Measurements from ENCODE around the gene ZFP69B.
A peak's percentile ranks its signal among the peaks of the same experiment; 100 is the strongest.

The ZFP69B gene

DNA sequence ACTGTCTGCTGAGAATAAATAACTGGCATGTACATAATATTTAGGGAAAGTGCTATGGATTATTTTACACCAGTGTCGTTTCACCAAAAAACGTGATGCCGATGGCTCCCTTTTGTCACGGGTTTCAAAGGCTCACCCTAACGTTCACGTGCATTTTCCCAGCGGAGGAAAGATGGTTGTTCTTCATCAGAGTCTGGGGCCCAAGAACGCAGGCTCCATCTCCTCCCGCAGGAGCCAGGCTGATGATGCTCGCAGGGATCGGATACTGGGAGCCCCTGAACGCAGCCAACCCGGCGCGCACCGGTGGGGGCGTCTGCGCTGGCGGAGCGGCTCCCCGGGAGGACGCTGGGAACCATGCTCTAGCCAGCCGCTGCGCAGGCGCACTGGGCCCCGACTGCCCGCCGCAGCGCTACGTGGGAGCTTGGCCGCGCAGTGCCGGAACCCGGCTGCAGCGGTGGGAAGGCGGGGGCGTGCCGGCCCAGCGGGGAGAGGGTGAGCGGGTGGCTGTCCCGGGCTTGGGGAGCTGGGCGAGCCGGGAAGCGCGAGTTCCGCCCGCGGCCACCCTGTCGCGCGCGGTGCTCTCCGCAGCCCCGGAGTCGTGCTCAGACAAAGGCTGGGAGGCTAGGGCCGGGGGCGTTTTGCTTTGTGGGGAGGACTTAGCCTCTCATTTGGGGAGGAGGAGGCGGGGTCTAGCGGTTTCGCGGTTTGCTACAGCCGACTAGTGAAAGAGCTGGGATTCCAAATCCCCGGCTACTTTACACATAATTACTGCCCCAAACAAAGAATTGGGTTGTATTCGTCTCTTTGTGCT, at the start of gene ZFP69B:
TSS of gene ZFP69B (plus strand) at position 793 of the 811 bp plus-strand sequence. CDS start 486 bp downstream, outside the sequence.
- peak; percentile 85 to 93 for DNase-seq

- DNase-seq: no peak
Observed at GRCh38 chr1:40401473-40402201, 48.6 kb upstream of the ZFP69B start.

- DNase-seq: no peak
Observed at GRCh38 chr1:40404670-40405462, 45.4 kb upstream of the ZFP69B start.

DNA sequence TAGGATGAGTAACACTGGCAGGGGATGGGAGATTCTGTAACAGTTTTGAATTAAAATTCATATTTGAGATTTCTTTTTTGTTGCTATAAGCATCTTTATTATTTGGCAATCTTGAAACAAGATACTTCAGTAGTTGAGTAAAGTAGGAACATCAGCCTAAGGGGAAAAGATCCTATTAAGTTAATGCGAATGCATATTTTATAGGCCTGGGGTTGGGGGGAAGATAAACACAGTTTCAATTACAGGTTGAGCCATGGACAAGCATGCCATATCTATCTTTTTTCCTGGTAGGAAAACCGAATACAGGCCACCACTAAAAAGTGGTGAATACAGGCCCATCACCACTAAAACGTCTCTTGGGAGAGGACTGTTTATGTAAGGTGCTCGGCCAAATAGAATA, 44.5 kb upstream of the ZFP69B start:
- no peak for DNase-seq

- no peak for DNase-seq
Observed at GRCh38 chr1:40407453-40407852, 42.8 kb upstream of the ZFP69B start.

DNA sequence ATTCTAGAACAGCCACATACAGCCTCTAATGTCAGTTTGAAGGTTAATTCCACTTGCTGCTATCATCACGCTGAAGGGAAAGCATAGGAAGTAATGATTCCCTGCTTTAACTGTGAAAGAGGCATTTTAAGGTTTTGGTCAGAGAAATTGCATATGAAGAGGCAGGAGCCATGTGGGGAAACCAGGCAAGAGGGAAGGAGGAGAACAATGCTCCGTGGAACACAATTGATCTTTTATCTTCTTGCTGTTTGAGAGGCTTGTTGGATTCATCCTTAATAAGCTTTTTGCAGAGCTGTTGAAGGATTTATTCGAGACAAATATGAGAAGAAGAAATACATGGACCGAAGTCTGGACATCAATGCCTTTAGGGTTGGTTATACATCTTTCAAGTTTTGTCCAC, 40.8 kb upstream of the ZFP69B start:
- no peak for DNase-seq

- DNase-seq: no peak
Observed at GRCh38 chr1:40411294-40411693, 39.0 kb upstream of the ZFP69B start.

- DNase-seq: no peak
Observed at GRCh38 chr1:40411843-40412242, 38.4 kb upstream of the ZFP69B start.

- DNase-seq: no peak
Observed at GRCh38 chr1:40413527-40414252, 36.6 kb upstream of the ZFP69B start.

DNA sequence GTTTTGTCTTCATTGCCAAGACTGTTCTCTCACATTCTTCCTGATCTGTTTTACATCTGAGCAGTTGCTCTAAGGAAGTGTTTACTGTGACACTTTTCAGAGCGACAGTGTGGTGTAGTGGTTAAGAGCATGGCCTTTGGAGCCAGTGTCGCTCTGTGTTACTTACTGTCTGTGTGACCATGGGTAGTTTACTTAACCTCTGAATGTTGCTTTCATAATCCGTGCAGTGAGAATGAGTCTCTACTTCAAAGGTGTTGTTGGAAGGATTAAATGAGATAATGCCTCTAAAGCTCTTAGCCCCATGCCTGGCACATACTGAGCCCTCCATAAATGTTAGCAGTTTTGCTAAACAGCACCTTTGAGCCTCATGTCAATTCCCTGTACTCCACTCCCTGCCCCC, 35.9 kb upstream of the ZFP69B start:
- DNase-seq: no peak

GRCh38 chr1:40416709-40417108, 33.6 kb upstream of the ZFP69B start:
- DNase-seq: no peak

DNA sequence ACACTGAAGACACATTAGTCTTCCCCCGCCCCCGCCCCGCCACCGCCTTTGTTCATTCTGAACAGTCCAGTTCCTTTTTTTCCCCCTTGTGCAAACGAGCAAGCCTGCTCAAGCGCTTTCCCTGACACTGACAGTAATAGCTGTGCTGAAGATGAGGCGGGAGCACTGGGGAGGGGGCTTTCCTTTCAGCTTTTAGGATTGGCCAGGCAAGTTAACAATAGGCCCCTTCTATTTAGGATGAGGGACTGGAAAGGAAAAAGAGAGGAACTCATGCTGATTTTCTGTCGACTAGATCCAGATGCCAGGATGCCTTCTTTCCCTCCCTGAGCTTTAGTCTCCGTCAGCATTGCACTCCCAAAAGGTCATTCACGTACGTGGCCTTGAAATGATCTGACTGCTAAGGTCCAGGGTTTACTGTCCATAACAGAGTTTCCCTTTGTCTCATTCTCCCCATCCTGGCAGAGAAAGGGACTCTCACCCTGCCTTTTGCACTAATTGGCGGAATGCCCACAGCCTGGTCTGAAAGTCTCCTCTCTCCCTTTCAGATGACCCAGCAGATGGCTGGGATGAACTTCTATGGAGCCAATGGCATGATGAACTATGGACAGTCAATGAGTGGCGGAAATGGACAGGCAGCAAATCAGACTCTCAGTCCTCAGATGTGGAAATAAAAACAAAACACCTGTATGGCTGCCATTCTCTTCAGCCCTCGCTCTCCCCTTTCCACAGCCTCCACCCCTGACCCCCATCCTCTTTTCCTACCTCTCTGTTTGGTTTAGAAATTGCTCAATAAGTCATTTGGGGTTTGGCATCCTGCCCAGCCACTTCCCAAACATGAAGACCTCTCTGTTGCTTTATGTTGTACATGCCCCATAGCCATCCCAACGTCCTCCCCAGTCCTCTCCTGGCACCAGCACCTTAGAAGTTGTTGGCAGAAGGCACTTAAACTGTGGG, 28.6 kb upstream of the ZFP69B start:
- DNase-seq: no peak

GRCh38 chr1:40422630-40423263, 27.5 kb upstream of the ZFP69B start:
- DNase-seq: no peak

DNA sequence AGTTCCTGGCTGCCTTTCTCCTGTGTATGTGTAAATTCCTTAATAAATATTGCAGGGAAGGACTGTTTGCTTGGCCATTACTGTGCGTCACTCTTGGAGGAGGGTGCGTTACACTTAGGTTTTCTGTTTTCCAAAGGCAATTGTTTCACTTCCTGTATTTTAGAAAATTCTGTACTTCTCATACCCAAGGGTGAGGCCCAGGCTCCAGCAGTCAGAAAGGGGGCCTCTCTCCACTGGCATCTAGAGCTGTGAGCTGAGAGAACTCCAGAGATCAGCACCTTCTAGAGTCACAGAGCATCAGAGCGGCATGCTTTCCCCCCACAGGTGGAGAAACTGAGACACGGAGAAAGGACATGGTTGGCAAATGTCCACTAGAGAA, 27.0 kb upstream of the ZFP69B start:
- DNase-seq: no peak

DNA sequence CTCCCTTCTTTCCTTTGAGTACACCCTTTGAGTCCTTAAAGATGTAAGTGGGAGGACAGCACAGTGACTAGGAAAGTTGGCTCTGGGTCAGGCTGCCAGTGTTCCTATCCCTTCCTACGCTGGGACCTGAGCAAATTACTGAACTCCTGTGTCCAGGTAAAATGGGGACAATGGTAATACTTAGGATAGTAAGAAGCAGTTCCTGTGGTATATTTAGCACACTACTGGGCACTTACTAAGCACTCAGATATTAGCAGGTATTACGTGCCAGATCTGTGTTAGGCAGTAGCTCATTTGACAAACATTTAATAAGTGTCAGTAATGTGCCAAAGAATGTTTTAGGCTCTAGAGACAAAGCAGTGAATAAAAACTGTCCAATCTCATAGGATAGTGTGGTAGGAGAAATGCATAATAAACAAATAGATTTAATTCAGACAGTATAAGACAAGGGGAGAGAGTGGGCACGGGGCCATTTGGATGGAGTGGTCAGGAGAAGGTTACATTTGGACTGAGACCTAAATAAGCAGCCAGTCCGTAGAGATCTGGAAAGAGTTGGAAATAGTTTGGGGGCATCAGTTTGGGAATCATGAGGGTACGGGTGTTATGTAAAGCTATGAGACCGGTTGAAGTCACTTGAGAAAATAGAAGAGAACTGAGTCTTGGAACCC, 26.2 kb upstream of the ZFP69B start:
- DNase-seq: no peak

DNA sequence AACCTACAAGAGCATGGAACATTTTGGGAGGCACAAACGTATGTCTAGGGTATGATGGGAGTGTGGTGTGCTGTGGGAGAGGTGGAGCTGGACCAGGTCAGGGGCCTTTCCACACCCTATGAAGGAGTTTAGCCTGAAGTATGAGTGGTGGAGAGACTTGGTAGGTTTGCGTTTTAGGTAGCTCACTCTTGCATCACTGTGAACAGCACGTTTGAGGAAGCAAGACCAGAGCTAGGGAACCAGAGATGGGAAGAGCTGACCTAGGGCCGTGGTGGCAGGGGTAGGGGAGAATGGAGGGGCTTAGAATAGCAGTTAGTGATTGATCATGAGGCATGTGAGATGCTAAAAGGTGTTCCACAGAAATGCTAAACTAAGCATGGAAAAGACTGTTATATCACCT, 25.1 kb upstream of the ZFP69B start:
- no peak for DNase-seq

DNA sequence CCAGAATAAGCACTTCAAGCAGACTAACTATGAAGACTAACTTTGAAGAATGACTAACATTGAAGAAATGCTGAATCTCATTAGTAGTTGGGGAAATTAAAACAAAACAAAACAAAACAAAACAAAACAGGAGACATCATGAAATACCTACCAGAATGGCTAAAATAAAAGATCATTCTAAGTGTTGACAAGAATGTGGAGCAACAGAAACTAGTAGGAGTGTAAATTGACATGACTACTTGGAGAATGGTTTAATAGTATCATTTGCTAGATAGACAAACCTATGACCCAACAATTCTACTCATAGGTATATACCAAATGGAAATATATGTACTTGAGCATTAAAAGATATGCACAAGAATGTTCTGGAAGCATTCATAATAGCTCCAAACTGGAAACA, 18.9 kb upstream of the ZFP69B start:
- DNase-seq: no peak

DNA sequence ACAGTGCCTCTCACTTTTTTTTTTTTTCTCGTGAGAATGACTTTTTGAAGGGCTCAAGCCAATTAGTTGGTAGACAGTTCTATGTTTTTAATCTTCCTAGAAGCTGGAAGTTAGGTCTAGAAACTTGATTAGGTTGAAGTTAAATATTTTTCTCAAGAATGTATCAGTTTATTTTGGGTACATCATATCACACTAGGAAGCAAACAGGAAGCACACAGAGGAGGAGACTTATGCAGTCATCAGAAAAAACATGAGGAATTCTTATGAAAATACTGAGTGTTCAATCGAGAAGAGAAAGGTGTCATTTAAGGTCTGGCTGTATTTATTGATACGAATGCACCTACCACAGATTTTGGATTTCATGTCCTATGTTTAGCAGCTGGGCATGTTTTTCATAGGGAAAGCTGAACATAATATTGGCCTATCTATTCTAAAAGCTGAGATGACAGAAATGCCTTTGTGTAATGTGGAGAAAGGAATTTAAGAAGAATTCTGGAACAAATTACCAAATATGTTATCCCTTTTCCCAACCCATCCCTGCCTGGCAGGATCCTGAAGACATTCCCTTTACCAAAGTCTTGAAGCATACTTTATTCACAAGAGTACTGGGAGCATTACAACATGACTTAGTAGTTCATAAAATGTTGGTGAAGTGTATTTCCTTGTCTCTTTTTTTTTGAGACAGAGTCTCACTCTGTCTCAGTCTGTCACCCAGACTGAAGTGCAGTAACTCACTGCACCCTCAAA, 17.5 kb upstream of the ZFP69B start:
- DNase-seq: no peak

DNA sequence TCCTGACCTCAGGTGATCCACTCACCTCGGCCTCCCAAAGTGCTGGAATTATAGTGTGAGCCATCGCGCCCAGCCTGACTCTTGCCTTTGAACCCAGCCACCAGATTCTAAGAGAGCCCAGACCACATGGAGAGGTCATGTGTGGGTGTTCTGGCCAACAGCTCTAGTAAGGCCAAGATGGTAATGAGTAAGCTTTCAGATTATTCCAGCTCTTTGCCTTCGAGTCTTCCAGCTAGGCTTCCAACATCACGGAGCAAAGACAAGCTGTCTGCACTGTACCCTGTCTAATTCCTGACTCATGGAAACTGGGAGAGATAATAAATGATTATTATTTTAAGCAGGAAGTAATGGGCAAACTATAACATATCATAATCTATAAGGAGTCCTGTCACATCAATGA, 14.8 kb upstream of the ZFP69B start:
- DNase-seq: no peak

- DNase-seq: no peak
Observed at GRCh38 chr1:40435876-40436275, 14.4 kb upstream of the ZFP69B start.
